Measurements from ENCODE around the gene ALAD.

Gene ALAD

GRCh38 chr9:113343732-113344231 lies 57.3 kb downstream of the ALAD start:
- DNase-seq: no peak

GRCh38 chr9:113341712-113342410 lies 59.2 kb downstream of the ALAD start:
- no peak for DNase-seq

GRCh38 chr9:113340011-113340699 lies 60.9 kb downstream of the ALAD start, which contains the start of gene WDR31:
Gene WDR31 (minus strand): TSS chr9:113340275. CDS start chr9:113332022, 8,253 bp downstream.
- DNase-seq: peak; percentile 79

GRCh38 chr9:113337714-113338113 lies 63.4 kb downstream of the ALAD start:
- DNase-seq: no peak

Measured in amniotic stem cell (primary cell).